Measurements from ENCODE around the gene SMNDC1. TPM values are rescaled to one million over a fixed set of nuclear protein-coding genes. Genes with fewer than 3 reads are reported as not detected.

The SMNDC1 gene
- total and polyA plus RNA-seq, 3 donors from 2014 or later, result 16.4 to 33.2 (median 20.9) TPM

- intact Hi-C loops (cut with DNase I; ENCODE audit: low total_unique reads), result loop anchor here (10.0 kb wide), 1 partner anchor 234 kb away; no protein-coding TSS in a partner anchor
- WGBS, 2 donors, result 62 to 69% methylated on average over 3 of the region's 3 CpGs
- no peaks in the 10 kb centered on the region for H3K4me1 ChIP-seq
- no peak overlapping the region for H3K4me3 ChIP-seq
- H3K36me3 ChIP-seq (ENCODE audit: low read depth, missing control alignments), result no peaks in the 10 kb centered on the region
- DNase-seq, result no peak
- TF ChIP-seq POLR2A (IDR thresholded peaks at IDR 0.05) (no peak), CTCF (IDR thresholded peaks at IDR 0.05) (no peak)
- H3K27ac ChIP-seq, result no peak overlapping the region
- no peaks in the 10 kb centered on the region for H3K9me3 ChIP-seq
- H3K27me3 ChIP-seq, result no peaks in the 10 kb centered on the region
Observed at GRCh38 chr10:110310741-110311140, 6.0 kb upstream of the SMNDC1 start.

- 49 to 62% methylated on average over 4 of the region's 4 CpGs for WGBS, 2 donors
- Histone ChIP-seq H3K27ac (no peak overlapping the region), H3K4me1 (peaks cover 11% of the 10 kb centered on the region), H3K9me3 (no peaks in the 10 kb centered on the region), H3K36me3 (ENCODE audit: low read depth, missing control alignments) (no peaks in the 10 kb centered on the region), H3K4me3 (no peak overlapping the region), H3K27me3 (no peaks in the 10 kb centered on the region)
- DNase-seq, result no peak
- TF ChIP-seq POLR2A (IDR thresholded peaks at IDR 0.05) (no peak), CTCF (IDR thresholded peaks at IDR 0.05) (no peak)
- intact Hi-C loops (cut with DNase I; ENCODE audit: low total_unique reads), result no loop called here
Observed at GRCh38 chr10:110307805-110308204, 3.1 kb upstream of the SMNDC1 start.

GRCh38 chr10:110306452-110306768 lies 1.7 kb upstream of the SMNDC1 start:
- no peaks in the 10 kb centered on the region for H3K36me3 ChIP-seq (ENCODE audit: low read depth, missing control alignments)
- H3K9me3 ChIP-seq, result no peaks in the 10 kb centered on the region
- intact Hi-C loops (cut with DNase I; ENCODE audit: low total_unique reads), result no loop called here
- no peak overlapping the region for H3K4me3 ChIP-seq
- TF ChIP-seq POLR2A (IDR thresholded peaks at IDR 0.05) (no peak), CTCF (IDR thresholded peaks at IDR 0.05) (no peak)
- no peak for DNase-seq
- H3K27ac ChIP-seq, result no peak overlapping the region
- peaks cover 11% of the 10 kb centered on the region for H3K4me1 ChIP-seq
- H3K27me3 ChIP-seq, result no peaks in the 10 kb centered on the region
- WGBS, 2 donors, result 15 to 18% methylated on average over 2 of the region's 2 CpGs

- peak; percentile 60 for DNase-seq
- H3K36me3 ChIP-seq (ENCODE audit: low read depth, missing control alignments), result no peaks in the 10 kb centered on the region
- intact Hi-C loops (cut with DNase I; ENCODE audit: low total_unique reads), result no loop called here
- H3K27me3 ChIP-seq, result no peaks in the 10 kb centered on the region
- H3K9me3 ChIP-seq, result no peaks in the 10 kb centered on the region
- peaks cover 11% of the 10 kb centered on the region for H3K4me1 ChIP-seq
- peak overlapping the region; percentile 88 to 94 for H3K27ac ChIP-seq
- WGBS, 2 donors, result 37 to 44% methylated on average over 17 of the region's 17 CpGs
- H3K4me3 ChIP-seq, result peak overlapping the region in 1 of 2 donors; percentile 93
- TF ChIP-seq POLR2A (IDR thresholded peaks at IDR 0.05) (no peak), CTCF (IDR thresholded peaks at IDR 0.05) (peak; percentile 40 to 62 (median 45))
Observed at GRCh38 chr10:110305767-110306451, 1.2 kb upstream of the SMNDC1 start.

GRCh38 chr10:110304394-110304779 lies 333 bp downstream of the SMNDC1 start:
- DNase-seq, result peak; percentile 41
- Histone ChIP-seq H3K36me3 (ENCODE audit: low read depth, missing control alignments) (no peaks in the 10 kb centered on the region), H3K4me3 (peak overlapping the region; percentile 93 to 97), H3K9me3 (no peaks in the 10 kb centered on the region), H3K27ac (peak overlapping the region; percentile 88 to 94), H3K27me3 (no peaks in the 10 kb centered on the region), H3K4me1 (peaks cover 11% of the 10 kb centered on the region)
- intact Hi-C loops (cut with DNase I; ENCODE audit: low total_unique reads), result no loop called here
- TF ChIP-seq POLR2A (IDR thresholded peaks at IDR 0.05) (no peak), CTCF (IDR thresholded peaks at IDR 0.05) (no peak)
- 0% methylated on average over 8 to 33 of the region's 42 CpGs for WGBS, 2 donors

Measured in testis (tissue), 3 donors.